Measurements from ENCODE around the gene NDUFV2.

GRCh38 chr18:9057646-9058045, 44.9 kb upstream of the NDUFV2 start:
- TF ChIP-seq CTCF (conservative IDR thresholded peaks at IDR 0.05) = no peak
- TF ChIP-seq EZH2 (IDR thresholded peaks at IDR 0.05; ENCODE audit: low read depth) = no peak

Measured in PC-9 (cell line).